SU-DHL-6 (cell line): ENCODE data around the gene NPC1.

Source experiments
- H2AFZ ChIP-seq: fragments of 200-600 bp; sonication (generic); 2 replicates; pipeline ENCODE4 v1.6.1; 2014; ENCODE audit warnings: low read depth, mild to moderate bottlenecking, moderate library complexity, mixed read lengths, antibody characterized with exemption, low read length; ENCODE audit not compliant: severe bottlenecking
- H3F3A ChIP-seq: fragments of 200-600 bp; shearing (Covaris generic); 2 replicates; pipeline ENCODE4 v1.6.0; 2016; ENCODE audit warnings: antibody characterized with exemption, mild to moderate bottlenecking; ENCODE audit not compliant: insufficient read depth
- H3K27ac ChIP-seq: fragments of 200-600 bp; sonication (generic); 2 replicates; pipeline ENCODE4 v1.5.1; 2016; ENCODE audit warnings: low read depth, mild to moderate bottlenecking, low read length, moderate library complexity, mixed read lengths
- H3K27me3 ChIP-seq: fragments of 200-600 bp; sonication (generic), shearing (Covaris generic); 2 replicates; pipeline ENCODE4 v1.6.0; 2014; ENCODE audit warnings: mild to moderate bottlenecking, low read length
- H3K36me3 ChIP-seq: fragments of 200-600 bp; sonication (generic); 2 replicates; pipeline ENCODE4 v1.6.1; 2014; ENCODE audit warnings: mild to moderate bottlenecking, low read length, mixed read lengths
- H3K4me2 ChIP-seq: fragments of 300-600, 200-600 bp; shearing (Covaris generic), sonication (generic); 2 replicates; pipeline ENCODE4 v1.6.0; 2014; ENCODE audit warnings: low read length, low read depth, mild to moderate bottlenecking; ENCODE audit not compliant: poor library complexity, severe bottlenecking
- H3K4me3 ChIP-seq: fragments of 200-600 bp; sonication (generic); 2 replicates; pipeline ENCODE4 v1.5.1; 2014; ENCODE audit warnings: antibody characterized with exemption, low read length, mild to moderate bottlenecking, mixed read lengths; ENCODE audit not compliant: insufficient read depth, poor library complexity, severe bottlenecking
- H3K79me2 ChIP-seq: fragments of 200-600 bp; sonication (generic); 2 replicates; pipeline ENCODE4 v1.6.1; 2014; ENCODE audit warnings: mild to moderate bottlenecking, low read length, moderate library complexity; ENCODE audit not compliant: insufficient read depth
- H3K9ac ChIP-seq: fragments of 200-600 bp; sonication (generic); 2 replicates; pipeline ENCODE4 v1.7.0; 2014; ENCODE audit warnings: mild to moderate bottlenecking, low read length
- H3K9me2 ChIP-seq: fragments of 200-600 bp; sonication (generic); replicated peaks from 2 replicates; pipeline ENCODE4 v1.6.1; 2014; ENCODE audit warnings: low read length; ENCODE audit not compliant: insufficient read depth
- H3K9me3 ChIP-seq: fragments of 200-600 bp; sonication (generic); 2 replicates; pipeline ENCODE4 v1.6.1; 2014; ENCODE audit warnings: low read length, mixed read lengths; ENCODE audit not compliant: insufficient read depth
- H4K20me1 ChIP-seq: fragments of 200-600 bp; sonication (generic); 2 replicates; pipeline ENCODE4 v1.6.1; 2014; ENCODE audit warnings: low read depth, mild to moderate bottlenecking, antibody characterized with exemption, low read length, moderate library complexity, mixed read lengths
- EZH2phosphoT487 ChIP-seq: fragments of 200-600 bp; sonication (generic), shearing (Covaris generic); conservative IDR thresholded peaks from 2 replicates; pipeline ENCODE4 v1.6.1; 2018; ENCODE audit warnings: mild to moderate bottlenecking, antibody characterized with exemption, low read length, moderate library complexity, mixed read lengths
- TF ChIP-seq, protein P1 (sequence below): fragments of 200-600 bp; sonication (generic); IDR thresholded peaks from one replicate; pipeline ENCODE4 v1.5.1; 2017; ENCODE audit warnings: antibody characterized with exemption, mild to moderate bottlenecking, low read length, moderate library complexity; ENCODE audit not compliant: insufficient read depth, poor library complexity, severe bottlenecking

Gene NPC1

DNA sequence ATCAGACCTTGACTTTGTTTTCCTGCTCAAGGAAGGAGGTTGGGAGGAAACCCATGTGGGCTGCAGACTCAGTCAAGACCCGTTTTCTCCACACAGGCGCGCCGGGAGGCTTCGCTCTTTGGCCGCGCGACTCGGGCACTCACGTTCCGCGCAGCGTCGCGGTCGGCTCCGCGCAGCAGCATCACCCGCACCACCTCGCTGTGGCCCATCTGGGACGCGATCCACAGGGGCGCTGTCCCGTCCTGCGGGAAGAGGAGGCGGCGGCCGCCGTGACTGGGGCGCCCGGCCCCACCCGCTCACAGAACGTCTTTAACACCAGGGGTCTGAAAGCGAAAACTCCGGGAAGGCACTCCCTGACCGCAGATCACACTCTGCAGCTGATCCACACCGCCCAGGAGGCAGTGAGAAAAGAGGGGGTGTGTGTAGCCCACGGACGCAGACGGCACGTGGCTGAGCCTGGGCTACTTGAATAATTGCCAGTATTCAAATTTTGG lies 33.1 kb upstream of the NPC1 start:
- Histone ChIP-seq H3K4me2 (no peak overlapping the region), H2AFZ (no peak overlapping the region), H3K79me2 (no peaks in the 10 kb centered on the region), H3F3A (no peaks in the 10 kb centered on the region), H3K4me3 (no peak overlapping the region), H4K20me1 (no peaks in the 10 kb centered on the region), H3K9me3 (no peaks in the 10 kb centered on the region), H3K9ac (no peak overlapping the region), H3K27ac (no peak overlapping the region), H3K27me3 (no peaks in the 10 kb centered on the region), H3K36me3 (no peaks in the 10 kb centered on the region), H3K9me2 (no peaks in the 10 kb centered on the region)
- no peak for TF ChIP-seq EZH2phosphoT487

DNA sequence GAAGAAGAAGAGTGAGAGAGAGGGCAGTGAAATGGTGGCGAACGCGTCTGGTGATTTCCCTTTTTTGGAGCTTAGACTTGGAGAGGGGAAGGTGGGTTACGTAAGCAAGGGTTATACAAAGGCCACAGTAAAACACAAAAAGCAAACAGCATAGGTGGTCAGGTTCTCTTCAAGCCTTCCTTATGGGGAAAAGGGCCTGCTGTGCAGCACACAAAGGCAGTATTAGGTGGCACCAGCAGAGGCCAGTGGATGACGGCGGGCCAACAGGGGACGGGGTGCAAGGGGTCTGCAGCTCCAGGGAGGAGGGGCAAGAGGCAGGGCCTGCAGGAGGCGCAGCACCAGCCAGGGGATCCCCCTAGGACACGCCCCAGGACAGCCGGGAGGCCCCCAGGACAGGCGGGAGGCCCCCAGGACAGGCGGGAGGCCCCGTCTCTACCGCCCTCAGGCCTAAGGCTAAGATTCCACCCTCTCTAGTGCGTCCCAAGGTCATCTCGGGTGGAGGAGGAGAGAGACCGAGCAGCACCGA lies 32.6 kb upstream of the NPC1 start:
- no peaks in the 10 kb centered on the region for H3K36me3 ChIP-seq
- no peaks in the 10 kb centered on the region for H3K79me2 ChIP-seq
- no peaks in the 10 kb centered on the region for H3K27me3 ChIP-seq
- H3K27ac ChIP-seq: no peak overlapping the region
- H4K20me1 ChIP-seq: no peaks in the 10 kb centered on the region
- H3K9me2 ChIP-seq: no peaks in the 10 kb centered on the region
- H2AFZ ChIP-seq: no peak overlapping the region
- H3K9me3 ChIP-seq: no peaks in the 10 kb centered on the region
- H3K4me2 ChIP-seq: no peak overlapping the region
- no peak overlapping the region for H3K4me3 ChIP-seq
- H3F3A ChIP-seq: no peaks in the 10 kb centered on the region
- no peak overlapping the region for H3K9ac ChIP-seq
- TF ChIP-seq, protein P1, sequence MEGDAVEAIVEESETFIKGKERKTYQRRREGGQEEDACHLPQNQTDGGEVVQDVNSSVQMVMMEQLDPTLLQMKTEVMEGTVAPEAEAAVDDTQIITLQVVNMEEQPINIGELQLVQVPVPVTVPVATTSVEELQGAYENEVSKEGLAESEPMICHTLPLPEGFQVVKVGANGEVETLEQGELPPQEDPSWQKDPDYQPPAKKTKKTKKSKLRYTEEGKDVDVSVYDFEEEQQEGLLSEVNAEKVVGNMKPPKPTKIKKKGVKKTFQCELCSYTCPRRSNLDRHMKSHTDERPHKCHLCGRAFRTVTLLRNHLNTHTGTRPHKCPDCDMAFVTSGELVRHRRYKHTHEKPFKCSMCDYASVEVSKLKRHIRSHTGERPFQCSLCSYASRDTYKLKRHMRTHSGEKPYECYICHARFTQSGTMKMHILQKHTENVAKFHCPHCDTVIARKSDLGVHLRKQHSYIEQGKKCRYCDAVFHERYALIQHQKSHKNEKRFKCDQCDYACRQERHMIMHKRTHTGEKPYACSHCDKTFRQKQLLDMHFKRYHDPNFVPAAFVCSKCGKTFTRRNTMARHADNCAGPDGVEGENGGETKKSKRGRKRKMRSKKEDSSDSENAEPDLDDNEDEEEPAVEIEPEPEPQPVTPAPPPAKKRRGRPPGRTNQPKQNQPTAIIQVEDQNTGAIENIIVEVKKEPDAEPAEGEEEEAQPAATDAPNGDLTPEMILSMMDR: no peak
- TF ChIP-seq EZH2phosphoT487: no peak

DNA sequence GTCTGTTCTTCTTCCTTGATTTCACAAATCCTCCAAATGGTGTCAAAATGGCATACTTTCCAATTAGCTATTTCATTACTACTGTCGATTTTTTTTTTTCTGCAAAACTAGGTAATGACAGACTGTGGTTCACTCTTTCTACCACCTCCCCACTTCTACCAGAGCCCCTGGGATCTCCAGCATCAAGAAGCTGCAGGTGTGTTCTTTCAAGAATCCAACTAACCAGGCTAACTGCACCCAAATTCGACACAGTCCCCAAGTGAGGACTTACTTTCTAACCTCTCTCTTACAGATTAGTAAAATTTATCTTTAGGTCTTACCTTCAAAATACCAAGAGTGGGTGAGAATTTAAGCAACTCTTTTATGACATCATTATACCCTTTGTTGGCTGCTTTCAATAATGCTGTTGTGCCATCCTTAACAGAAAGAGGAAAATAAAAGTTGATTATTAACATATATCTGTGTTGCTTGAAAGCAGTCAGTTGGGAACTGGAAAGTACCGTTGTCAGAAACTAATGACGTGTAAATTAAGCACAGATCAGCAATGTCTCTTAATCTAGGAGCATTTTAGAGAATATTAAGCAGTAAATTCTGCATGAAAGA lies 31.2 kb upstream of the NPC1 start:
- no peaks in the 10 kb centered on the region for H3K36me3 ChIP-seq
- no peak overlapping the region for H3K4me3 ChIP-seq
- no peak overlapping the region for H3K4me2 ChIP-seq
- no peaks in the 10 kb centered on the region for H4K20me1 ChIP-seq
- no peaks in the 10 kb centered on the region for H3K9me2 ChIP-seq
- no peaks in the 10 kb centered on the region for H3K27me3 ChIP-seq
- H3K79me2 ChIP-seq: no peaks in the 10 kb centered on the region
- no peak for TF ChIP-seq EZH2phosphoT487
- TF ChIP-seq, protein P1: no peak
- no peak overlapping the region for H3K9ac ChIP-seq
- no peak overlapping the region for H3K27ac ChIP-seq
- H3K9me3 ChIP-seq: no peaks in the 10 kb centered on the region
- no peaks in the 10 kb centered on the region for H3F3A ChIP-seq
- H2AFZ ChIP-seq: no peak overlapping the region

DNA sequence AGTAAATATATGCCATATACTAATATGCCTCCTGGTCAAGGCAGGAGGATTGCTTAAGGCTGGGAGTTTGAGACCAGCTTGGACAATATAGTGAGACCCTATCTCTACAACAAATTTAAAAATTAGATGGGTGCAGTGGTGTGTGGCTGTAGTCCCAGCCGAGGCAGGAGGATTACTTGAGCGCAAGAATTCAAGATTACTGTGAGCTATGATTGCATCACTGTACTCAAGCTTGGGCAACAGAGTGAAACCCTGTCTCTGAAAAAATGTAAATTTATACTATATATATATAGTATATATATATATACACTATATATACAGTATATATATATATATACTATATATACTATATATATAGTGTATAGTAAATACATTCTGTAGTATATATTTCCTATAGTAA lies 30.0 kb upstream of the NPC1 start:
- no peak overlapping the region for H3K27ac ChIP-seq
- H3K4me2 ChIP-seq: no peak overlapping the region
- no peak overlapping the region for H3K9ac ChIP-seq
- no peaks in the 10 kb centered on the region for H4K20me1 ChIP-seq
- H3K4me3 ChIP-seq: no peak overlapping the region
- no peaks in the 10 kb centered on the region for H3K9me3 ChIP-seq
- H3F3A ChIP-seq: no peaks in the 10 kb centered on the region
- TF ChIP-seq EZH2phosphoT487: no peak
- H2AFZ ChIP-seq: no peak overlapping the region
- no peaks in the 10 kb centered on the region for H3K79me2 ChIP-seq
- H3K9me2 ChIP-seq: no peaks in the 10 kb centered on the region
- no peaks in the 10 kb centered on the region for H3K27me3 ChIP-seq
- no peaks in the 10 kb centered on the region for H3K36me3 ChIP-seq
